PC-3 (cell line): Measurements from ENCODE around the gene BLNK. TPM values are rescaled to one million over a fixed set of nuclear protein-coding genes. Genes with fewer than 3 reads are reported as not detected.

Experiments
- ATAC-seq: fragments of 200-7000 bp; cut with Tn5 transposase; 2 replicates; pipeline ENCODE4 v1.9.1; 2020; ENCODE audit warnings: mild to moderate bottlenecking, moderate library complexity
- BruUV-seq: library from RNA; stranded (reverse); fragments of 400-500 nt; replicated peaks from 2 replicates; lab custom pipeline; 2021; lab: Mats Ljungman, UMichigan
- CTCF ChIA-PET: fragments of 300-600 bp; sonication (Branson Sonifier 250); formaldehyde crosslinking; loops from one replicate; lab custom pipeline; 2022; ENCODE audit warnings: antibody characterized with exemption; lab: Charles Lee
- POLR2A ChIA-PET: fragments of 300-600 bp; sonication (Branson Sonifier 250); formaldehyde crosslinking; loops from one replicate; lab custom pipeline; 2022; ENCODE audit warnings: antibody characterized with exemption; ENCODE audit not compliant: unreplicated experiment; lab: Charles Lee
- DNase-seq: peaks from one replicate; pipeline ENCODE4 v3.0.0-alpha.2; 2015
- H2AFZ ChIP-seq: fragments of 300-600 bp; sonication (generic); 2 replicates; pipeline ENCODE4 v1.6.0; 2016; ENCODE audit warnings: antibody characterized with exemption, low read length
- H3F3A ChIP-seq: fragments of 300-600 bp; sonication (generic); one replicate; pipeline ENCODE4 v1.6.0; 2017; ENCODE audit warnings: antibody characterized with exemption, low read length, control low read depth, mild to moderate bottlenecking; ENCODE audit not compliant: unreplicated experiment
- H3K27ac ChIP-seq: fragments of 300-600 bp; sonication (generic); 2 replicates; pipeline ENCODE4 v1.5.1; 2016; ENCODE audit warnings: mild to moderate bottlenecking, low read length
- H3K27me3 ChIP-seq: fragments of 300-600 bp; sonication (generic); 2 replicates; pipeline ENCODE4 v1.6.1; 2016; ENCODE audit warnings: low read length, mixed read lengths
- H3K36me3 ChIP-seq: fragments of 300-600 bp; sonication (generic); 2 replicates; pipeline ENCODE4 v1.6.1; 2016; ENCODE audit warnings: low read depth, mixed run types, low read length, mixed read lengths
- H3K4me1 ChIP-seq: fragments of 300-600 bp; sonication (generic); 2 replicates; pipeline ENCODE4 v1.5.1; 2016; ENCODE audit warnings: low read length; ENCODE audit not compliant: insufficient read depth
- H3K4me2 ChIP-seq: fragments of 300-600 bp; sonication (generic); 2 replicates; pipeline ENCODE4 v1.6.0; 2016; ENCODE audit warnings: low read length
- H3K4me3 ChIP-seq: fragments of 300-600 bp; sonication (generic); 2 replicates; pipeline ENCODE4 v1.5.1; 2016; ENCODE audit warnings: mild to moderate bottlenecking, low read length, mixed read lengths
- H3K79me2 ChIP-seq: fragments of 300-600 bp; sonication (generic); 2 replicates; pipeline ENCODE4 v1.6.1; 2017; ENCODE audit warnings: low read length, mixed read lengths
- H3K9ac ChIP-seq: fragments of 300-600 bp; sonication (generic); 2 replicates; pipeline ENCODE4 v1.6.0; 2016; ENCODE audit warnings: mild to moderate bottlenecking, low read length
- H3K9me2 ChIP-seq: fragments of 300-600 bp; sonication (generic); replicated peaks from 2 replicates; pipeline ENCODE4 v1.6.1; 2016; ENCODE audit warnings: mixed run types, low read length, mixed read lengths
- H3K9me3 ChIP-seq: fragments of 300-600 bp; sonication (generic); 2 replicates; pipeline ENCODE4 v1.6.1; 2016; ENCODE audit warnings: low read length, mixed read lengths
- H4K20me1 ChIP-seq: fragments of 300-600 bp; sonication (generic); 2 replicates; pipeline ENCODE4 v1.6.1; 2016; ENCODE audit warnings: low read length, mixed read lengths
- EZH2 ChIP-seq: fragments of 300-600 bp; sonication (generic); IDR thresholded peaks from one replicate; pipeline ENCODE4 v1.6.1; 2017; ENCODE audit warnings: antibody characterized with exemption, mild to moderate bottlenecking, low read length; ENCODE audit not compliant: unreplicated experiment
- EZH2phosphoT487 ChIP-seq: fragments of 300-600 bp; sonication (generic); IDR thresholded peaks from 2 replicates; pipeline ENCODE4 v1.6.1; 2018; ENCODE audit warnings: mild to moderate bottlenecking, antibody characterized with exemption, low read length, borderline replicate concordance
- intact Hi-C: fragments of 100-400 bp; cut with micrococcal nuclease; formaldehyde crosslinking; loops from 2 replicates; pipeline ENCODE4 v1.9.0; 2023
- total RNA-seq: library from RNA; depleted of rRNA; stranded (reverse); fragments of >200 nt; gene quantifications from 2 replicates; pipeline ENCODE4 v1.2.3, GENCODE V29; 2014
- TF ChIP-seq, protein P1 (sequence below): fragments of 300-600 bp; sonication (generic); conservative IDR thresholded peaks from 2 replicates; pipeline ENCODE4 v1.5.1; 2017; ENCODE audit warnings: antibody characterized with exemption, low read depth, mild to moderate bottlenecking, low read length

The BLNK gene
- total RNA-seq, 1 experiment from 2014 or later, result not detected

DNA sequence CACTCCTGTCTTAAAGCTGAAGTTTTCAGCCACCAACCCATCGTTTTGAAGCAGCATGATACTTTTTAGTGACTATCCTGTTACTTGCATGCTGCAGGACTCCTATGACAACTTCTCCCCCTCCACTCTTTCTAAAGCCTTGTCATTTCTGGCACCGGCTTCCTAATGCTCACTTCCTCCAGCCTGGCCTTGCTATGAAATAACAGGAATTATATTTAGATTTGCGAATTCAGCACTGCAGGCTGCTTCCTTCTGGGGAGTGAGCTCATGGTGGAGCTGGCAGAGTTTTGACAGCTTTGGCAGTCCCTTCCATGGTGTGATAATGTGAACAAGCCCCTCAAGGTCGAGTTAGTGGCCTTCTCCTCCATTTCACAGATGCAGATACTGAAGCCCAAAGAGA, 13.4 kb downstream of the BLNK start:
- Histone ChIP-seq H3K4me1 (no peaks in the 10 kb centered on the region), H3K4me2 (no peak overlapping the region), H3K36me3 (no peaks in the 10 kb centered on the region), H3K9me2 (no peaks in the 10 kb centered on the region), H3K79me2 (no peaks in the 10 kb centered on the region), H3K27me3 (peaks cover 38% of the 10 kb centered on the region; the same call in 1 of the 2 replicates), H3K27ac (no peak overlapping the region), H3F3A (no peaks in the 10 kb centered on the region), H3K9ac (no peak overlapping the region), H3K9me3 (no peaks in the 10 kb centered on the region), H4K20me1 (no peaks in the 10 kb centered on the region), H2AFZ (no peak overlapping the region), H3K4me3 (no peak overlapping the region)
- intact Hi-C loops, result no loop called here
- ChIA-PET CTCF (no interaction called here), POLR2A (no interaction called here)
- TF ChIP-seq, protein P1, sequence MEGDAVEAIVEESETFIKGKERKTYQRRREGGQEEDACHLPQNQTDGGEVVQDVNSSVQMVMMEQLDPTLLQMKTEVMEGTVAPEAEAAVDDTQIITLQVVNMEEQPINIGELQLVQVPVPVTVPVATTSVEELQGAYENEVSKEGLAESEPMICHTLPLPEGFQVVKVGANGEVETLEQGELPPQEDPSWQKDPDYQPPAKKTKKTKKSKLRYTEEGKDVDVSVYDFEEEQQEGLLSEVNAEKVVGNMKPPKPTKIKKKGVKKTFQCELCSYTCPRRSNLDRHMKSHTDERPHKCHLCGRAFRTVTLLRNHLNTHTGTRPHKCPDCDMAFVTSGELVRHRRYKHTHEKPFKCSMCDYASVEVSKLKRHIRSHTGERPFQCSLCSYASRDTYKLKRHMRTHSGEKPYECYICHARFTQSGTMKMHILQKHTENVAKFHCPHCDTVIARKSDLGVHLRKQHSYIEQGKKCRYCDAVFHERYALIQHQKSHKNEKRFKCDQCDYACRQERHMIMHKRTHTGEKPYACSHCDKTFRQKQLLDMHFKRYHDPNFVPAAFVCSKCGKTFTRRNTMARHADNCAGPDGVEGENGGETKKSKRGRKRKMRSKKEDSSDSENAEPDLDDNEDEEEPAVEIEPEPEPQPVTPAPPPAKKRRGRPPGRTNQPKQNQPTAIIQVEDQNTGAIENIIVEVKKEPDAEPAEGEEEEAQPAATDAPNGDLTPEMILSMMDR, result no peak
- ATAC-seq (no peak), DNase-seq (no peak)
- BruUV-seq, result no TSS peak

DNA sequence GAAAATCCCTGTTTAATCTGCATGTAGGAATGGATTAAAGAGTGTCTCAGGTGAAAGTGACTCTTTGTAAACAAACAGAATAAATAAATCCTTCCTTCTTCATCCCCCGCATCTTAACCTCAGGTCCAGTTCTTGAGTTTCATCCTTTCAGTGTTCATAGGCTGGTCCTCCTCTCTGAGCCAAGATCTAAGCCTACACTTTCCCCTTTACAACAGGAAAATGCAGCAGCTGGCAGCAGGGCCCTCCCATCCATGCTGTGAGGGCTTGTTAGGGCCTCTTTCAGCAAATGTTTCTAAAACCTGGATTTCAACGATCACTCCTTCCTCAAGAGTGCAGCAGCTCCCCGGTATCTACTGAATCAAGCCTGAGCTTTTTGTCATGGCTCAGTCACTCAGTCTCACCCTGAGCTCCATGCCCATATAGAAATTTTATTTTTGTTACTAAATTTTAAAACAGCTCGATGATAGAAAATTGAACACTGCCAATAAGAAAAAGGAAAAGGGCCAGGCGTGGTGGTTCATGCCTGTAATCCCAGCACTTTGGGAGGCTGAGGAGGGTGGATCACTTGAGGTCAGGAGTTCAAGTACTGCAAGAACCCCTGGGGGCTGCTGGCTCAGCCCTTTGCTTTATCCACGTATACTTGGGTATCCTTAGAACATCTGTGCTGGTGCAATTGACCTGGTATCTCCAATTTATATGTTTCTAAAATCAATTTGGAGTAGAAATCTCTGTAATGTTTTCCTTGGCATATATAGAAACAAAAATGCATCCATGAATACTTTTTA, 15.6 kb downstream of the BLNK start:
- no TSS peak for BruUV-seq
- POLR2A ChIA-PET, result interaction anchor here (0.6 kb wide), 1 partner anchor 20 kb away, joined by 13 read pairs; no protein-coding TSS in a partner anchor
- peaks cover 24% of the 10 kb centered on the region; the same call in 1 of the 2 replicates for H3K27me3 ChIP-seq
- H3K4me3 ChIP-seq, result no peak overlapping the region
- H2AFZ ChIP-seq, result no peak overlapping the region
- ATAC-seq (no peak), DNase-seq (no peak)
- no peaks in the 10 kb centered on the region for H4K20me1 ChIP-seq
- CTCF ChIA-PET, result no interaction called here
- H3F3A ChIP-seq, result no peaks in the 10 kb centered on the region
- no peaks in the 10 kb centered on the region for H3K36me3 ChIP-seq
- intact Hi-C loops, result no loop called here
- H3K4me1 ChIP-seq, result no peaks in the 10 kb centered on the region
- H3K9me2 ChIP-seq, result no peaks in the 10 kb centered on the region
- H3K79me2 ChIP-seq, result no peaks in the 10 kb centered on the region
- H3K9me3 ChIP-seq, result no peaks in the 10 kb centered on the region
- H3K9ac ChIP-seq, result no peak overlapping the region
- H3K4me2 ChIP-seq, result no peak overlapping the region
- TF ChIP-seq, protein P1, result no peak
- TF ChIP-seq EZH2phosphoT487, result no peak
- TF ChIP-seq EZH2, result no peak
- H3K27ac ChIP-seq, result no peak overlapping the region

DNA sequence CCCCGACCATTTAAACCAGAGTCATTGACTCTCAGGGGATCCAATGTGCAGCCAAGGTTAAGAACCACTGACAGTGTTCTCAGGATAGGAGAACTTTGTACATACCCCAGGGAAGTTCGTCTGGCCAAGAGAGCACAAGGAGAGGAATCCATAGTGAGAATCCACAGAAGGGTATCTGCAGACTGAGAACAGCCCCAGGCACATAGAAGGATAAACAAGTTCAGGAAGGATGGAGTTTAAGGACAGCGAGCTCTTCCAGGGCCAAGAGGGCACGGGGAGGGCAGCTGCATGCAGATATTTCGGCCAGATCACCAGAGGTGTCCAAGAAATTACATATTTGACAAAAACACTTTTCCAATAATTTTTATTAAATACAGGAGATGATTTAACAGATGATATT, 16.4 kb downstream of the BLNK start:
- Histone ChIP-seq H3K27me3 (peaks cover 21% of the 10 kb centered on the region; the same call in 1 of the 2 replicates), H3K27ac (no peak overlapping the region), H4K20me1 (no peaks in the 10 kb centered on the region), H3K9me3 (no peaks in the 10 kb centered on the region), H3K9ac (no peak overlapping the region), H3K4me1 (no peaks in the 10 kb centered on the region), H3K36me3 (no peaks in the 10 kb centered on the region), H3K79me2 (no peaks in the 10 kb centered on the region), H3K9me2 (no peaks in the 10 kb centered on the region), H2AFZ (no peak overlapping the region), H3K4me2 (no peak overlapping the region), H3K4me3 (no peak overlapping the region), H3F3A (no peaks in the 10 kb centered on the region)
- intact Hi-C loops, result no loop called here
- BruUV-seq, result no TSS peak
- no peak for DNase-seq
- ATAC-seq, result no peak
- ChIA-PET POLR2A (no interaction called here), CTCF (no interaction called here)
- TF ChIP-seq EZH2phosphoT487 (no peak), EZH2 (no peak)
- TF ChIP-seq, protein P1, result no peak
